Measurements from ENCODE around the gene AHDC1.

DNA sequence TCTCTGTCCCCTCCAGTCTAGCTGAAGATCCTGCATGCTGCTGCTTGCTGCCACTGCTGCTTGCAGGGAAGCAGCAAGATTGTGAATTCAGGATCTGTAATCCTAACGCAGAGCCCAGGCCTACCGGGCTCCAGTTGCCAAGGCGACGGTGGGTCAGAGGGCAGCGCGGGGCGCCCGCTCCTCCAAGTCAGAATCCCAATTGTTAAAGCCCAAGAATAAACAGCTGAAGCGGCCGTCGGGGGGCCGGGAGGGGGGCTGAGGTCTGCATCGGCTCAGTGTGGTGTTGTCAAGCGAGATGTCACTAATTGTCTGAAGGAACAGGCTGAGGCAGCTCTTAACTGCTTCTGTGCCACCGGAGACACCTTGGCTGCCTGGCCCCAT, 36.8 kb downstream of the AHDC1 start:
- TF ChIP-seq, protein P1, sequence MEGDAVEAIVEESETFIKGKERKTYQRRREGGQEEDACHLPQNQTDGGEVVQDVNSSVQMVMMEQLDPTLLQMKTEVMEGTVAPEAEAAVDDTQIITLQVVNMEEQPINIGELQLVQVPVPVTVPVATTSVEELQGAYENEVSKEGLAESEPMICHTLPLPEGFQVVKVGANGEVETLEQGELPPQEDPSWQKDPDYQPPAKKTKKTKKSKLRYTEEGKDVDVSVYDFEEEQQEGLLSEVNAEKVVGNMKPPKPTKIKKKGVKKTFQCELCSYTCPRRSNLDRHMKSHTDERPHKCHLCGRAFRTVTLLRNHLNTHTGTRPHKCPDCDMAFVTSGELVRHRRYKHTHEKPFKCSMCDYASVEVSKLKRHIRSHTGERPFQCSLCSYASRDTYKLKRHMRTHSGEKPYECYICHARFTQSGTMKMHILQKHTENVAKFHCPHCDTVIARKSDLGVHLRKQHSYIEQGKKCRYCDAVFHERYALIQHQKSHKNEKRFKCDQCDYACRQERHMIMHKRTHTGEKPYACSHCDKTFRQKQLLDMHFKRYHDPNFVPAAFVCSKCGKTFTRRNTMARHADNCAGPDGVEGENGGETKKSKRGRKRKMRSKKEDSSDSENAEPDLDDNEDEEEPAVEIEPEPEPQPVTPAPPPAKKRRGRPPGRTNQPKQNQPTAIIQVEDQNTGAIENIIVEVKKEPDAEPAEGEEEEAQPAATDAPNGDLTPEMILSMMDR (optimal IDR thresholded peaks at IDR 0.05 in 1 of 3, IDR thresholded peaks at IDR 0.05 in 1 of 3, conservative IDR thresholded peaks at IDR 0.05 in 1 of 3; ENCODE audit: extremely low read depth in 1 of 3, insufficient read depth in 2 of 3, low read length in 3 of 3), result no peak
- no peak for TF ChIP-seq EZH2 (IDR thresholded peaks at IDR 0.05; ENCODE audit: low read length)
